ENCODE results near the gene ZNF175.

Gene ZNF175

DNA sequence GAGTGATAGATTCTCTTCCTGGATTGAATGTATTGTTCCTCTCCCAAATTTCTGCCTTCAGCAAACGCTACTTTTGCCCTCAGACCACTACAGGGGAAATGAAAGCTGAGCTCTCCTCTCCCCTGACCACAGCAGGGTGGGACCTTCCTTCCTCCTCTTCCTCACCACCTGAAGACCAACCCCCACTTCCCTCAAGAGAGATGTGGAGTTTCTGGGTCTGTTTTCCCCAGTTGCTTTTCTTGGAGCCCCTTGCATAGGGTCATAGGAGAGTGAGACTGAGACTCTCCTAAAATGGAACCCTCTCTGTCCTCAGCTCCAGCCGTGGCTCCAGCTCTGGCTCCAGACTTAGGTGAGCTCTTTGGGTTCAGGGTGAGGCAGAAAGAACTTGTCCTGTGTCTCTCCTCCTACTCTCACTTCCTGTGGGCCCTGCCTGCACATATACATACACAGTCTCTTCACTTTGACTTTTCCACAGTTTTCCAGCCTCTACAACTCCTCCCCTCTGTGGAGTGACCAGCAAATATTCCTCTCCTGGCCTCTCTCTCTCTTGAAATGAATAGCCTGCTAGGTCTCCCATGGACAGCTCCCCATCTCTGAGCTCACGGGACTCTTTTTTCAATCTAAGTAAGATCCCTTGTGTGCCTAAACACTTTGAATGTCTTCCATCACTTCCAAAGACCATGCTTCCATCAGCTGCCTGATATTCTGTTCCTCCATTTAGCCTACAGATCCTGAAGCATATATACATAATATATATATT is 19.2 kb upstream of the ZNF175 start:
- TF ChIP-seq, protein P1, sequence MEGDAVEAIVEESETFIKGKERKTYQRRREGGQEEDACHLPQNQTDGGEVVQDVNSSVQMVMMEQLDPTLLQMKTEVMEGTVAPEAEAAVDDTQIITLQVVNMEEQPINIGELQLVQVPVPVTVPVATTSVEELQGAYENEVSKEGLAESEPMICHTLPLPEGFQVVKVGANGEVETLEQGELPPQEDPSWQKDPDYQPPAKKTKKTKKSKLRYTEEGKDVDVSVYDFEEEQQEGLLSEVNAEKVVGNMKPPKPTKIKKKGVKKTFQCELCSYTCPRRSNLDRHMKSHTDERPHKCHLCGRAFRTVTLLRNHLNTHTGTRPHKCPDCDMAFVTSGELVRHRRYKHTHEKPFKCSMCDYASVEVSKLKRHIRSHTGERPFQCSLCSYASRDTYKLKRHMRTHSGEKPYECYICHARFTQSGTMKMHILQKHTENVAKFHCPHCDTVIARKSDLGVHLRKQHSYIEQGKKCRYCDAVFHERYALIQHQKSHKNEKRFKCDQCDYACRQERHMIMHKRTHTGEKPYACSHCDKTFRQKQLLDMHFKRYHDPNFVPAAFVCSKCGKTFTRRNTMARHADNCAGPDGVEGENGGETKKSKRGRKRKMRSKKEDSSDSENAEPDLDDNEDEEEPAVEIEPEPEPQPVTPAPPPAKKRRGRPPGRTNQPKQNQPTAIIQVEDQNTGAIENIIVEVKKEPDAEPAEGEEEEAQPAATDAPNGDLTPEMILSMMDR (IDR thresholded peaks at IDR 0.05), result no peak

DNA sequence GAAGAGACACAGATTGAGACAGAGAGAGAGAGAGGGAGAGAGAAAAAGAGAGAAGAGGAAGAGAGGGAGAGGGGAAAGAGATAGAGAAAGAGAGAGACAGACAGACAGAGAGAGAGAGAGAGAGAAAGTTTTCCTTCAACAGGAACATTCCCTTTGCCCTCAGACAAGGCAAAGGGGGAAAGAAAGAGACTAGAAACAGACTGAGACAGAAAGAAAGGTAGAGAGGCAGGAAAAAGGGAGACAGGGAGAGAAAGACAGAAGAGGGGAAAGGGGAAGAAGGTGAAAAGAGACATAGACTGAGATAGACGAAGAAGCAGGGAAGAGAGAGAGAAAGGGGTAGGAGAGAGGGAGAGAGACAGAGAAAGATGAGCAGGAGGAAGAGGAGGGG is 18.5 kb upstream of the ZNF175 start:
- TF ChIP-seq, protein P1 (IDR thresholded peaks at IDR 0.05), result no peak

DNA sequence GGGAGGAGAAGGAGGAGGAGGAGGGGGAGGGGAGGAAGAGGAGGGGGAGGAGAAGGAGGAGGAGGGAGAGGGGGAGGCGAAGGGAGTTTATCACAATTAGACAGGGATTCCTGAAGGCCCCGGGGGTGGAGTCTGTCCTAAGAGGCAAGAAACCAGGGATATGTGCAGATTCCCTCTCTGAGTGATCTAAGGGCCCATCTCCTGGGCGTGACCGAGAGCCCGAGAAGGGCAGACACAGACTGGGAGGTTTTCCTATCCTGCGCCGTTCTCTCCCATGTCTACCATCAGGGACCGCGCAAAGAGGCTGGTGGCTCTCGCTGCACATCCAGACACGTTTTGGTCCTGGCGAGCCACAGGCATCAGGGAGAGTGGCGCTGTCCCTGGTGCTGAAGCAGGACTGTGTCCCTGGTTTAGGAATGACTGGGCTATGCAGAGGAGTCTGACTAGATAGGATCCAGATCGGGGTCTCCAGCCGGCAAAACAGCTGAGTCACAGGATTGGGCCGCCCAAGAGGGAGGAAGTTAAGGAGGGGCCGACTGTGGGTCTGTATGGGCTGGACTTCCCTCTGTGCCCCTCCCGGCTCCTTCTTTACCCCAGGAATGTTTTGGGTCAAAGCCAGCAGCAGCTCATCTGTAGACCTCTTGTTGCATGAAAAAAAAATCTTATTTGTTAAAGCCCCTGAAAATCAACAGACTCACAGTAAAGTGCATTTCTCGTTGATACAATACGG is 17.9 kb upstream of the ZNF175 start:
- TF ChIP-seq, protein P1 (IDR thresholded peaks at IDR 0.05), result no peak

DNA sequence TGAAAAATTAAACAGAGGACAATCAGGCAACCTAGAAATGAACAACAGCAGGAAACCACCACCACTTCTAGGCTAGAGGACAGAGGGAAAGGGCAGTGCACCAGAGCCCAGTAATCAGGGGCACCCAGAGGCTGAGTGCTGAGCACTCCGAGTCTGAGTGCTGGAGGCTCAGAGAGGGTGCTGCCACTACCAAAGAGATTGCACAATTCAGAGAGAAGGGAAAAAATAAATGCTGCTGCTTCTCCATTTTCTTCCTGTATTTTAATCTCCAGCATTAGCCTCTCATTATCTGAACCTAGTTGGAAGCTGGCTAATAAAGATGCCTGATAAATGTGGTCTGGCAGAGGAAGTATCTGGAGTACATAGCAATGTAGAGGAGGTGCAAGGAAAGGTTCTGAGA is 11.8 kb upstream of the ZNF175 start:
- TF ChIP-seq, protein P1 (IDR thresholded peaks at IDR 0.05), result no peak

DNA sequence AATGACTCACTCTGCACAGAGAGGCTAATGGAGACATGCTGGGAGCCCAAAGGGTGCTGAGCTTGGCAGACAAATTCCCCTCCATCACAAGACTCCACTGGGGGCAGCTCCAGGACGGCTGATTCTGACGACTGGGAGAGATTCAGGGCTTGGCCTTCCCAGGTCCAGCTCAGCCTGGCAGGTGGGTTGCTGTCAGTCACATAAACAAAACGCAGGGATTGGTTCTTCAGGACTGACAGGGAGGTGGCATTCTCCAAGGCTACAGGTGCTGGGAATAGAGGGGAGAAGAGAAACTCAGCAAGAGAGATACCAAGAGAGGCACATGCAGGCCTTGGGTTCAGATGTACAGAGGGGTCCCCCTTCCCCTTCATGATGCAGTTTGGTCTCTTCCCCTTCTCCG is 10.7 kb upstream of the ZNF175 start:
- TF ChIP-seq, protein P1 (IDR thresholded peaks at IDR 0.05), result no peak

DNA sequence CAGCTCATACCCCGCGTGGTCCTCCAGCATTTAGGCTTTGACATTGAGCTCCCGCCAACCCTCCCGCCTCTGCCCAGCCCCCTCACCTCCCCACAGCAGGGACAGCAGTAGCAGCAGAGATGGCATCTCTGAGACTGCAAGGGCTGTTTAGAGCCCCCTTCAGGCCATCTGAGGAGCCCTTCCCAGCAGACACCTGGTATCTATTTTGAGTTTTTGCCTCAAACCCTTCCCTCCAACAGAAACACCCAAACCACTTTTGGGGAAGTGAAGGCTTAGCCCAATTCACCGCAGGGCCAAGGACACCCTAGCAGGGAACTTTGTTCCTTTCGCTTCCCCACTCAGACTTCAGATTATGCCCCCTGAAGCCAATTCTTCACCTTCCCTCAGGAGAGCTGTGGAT is 6.3 kb upstream of the ZNF175 start:
- TF ChIP-seq, protein P1 (IDR thresholded peaks at IDR 0.05), result no peak

DNA sequence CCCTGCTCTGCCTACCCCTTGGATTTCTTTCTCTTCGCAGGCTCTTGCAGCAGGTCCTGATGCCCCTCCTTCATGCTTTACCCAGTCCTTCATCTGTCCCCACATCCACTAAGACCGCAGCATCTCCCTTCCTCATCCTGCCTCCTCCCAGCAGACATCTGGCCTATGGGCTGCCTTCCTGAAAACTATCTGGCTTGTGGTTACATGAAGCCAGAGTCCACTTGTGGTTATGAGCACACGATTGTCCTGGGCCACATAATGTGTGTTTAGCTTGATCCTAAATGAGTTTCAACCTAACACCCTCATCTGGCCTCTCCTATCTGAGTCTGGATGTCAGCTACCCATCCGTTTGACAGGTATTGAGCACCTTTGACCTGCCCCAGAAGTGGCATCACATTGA is 5.5 kb upstream of the ZNF175 start:
- TF ChIP-seq, protein P1 (IDR thresholded peaks at IDR 0.05), result no peak

Data from LNCAP (cell line).